Measurements from ENCODE around the gene PPFIA3. TPM values are rescaled to one million over a fixed set of nuclear protein-coding genes. Genes with fewer than 3 reads are reported as not detected.

The PPFIA3 gene
- total RNA-seq, 1 experiment from 2014 or later: 19.1 TPM

- Histone ChIP-seq H3K79me2 (ENCODE audit: insufficient read depth, low read length) (no peaks in the 10 kb centered on the region), H3K4ac (ENCODE audit: low read depth, low read length) (no peak overlapping the region), H3K4me1 (ENCODE audit: insufficient read depth, low read length) (no peaks in the 10 kb centered on the region), H2AK5ac (ENCODE audit: insufficient read length, low read length) (no peak overlapping the region), H4K91ac (ENCODE audit: insufficient read length, low read depth, low read length) (no peak overlapping the region), H2BK20ac (ENCODE audit: low read depth, low read length, poor library complexity, severe bottlenecking) (no peak overlapping the region), H3K56ac (ENCODE audit: insufficient read length, low read depth, low read length) (no peak overlapping the region), H3K9ac (ENCODE audit: extremely low read depth, insufficient read length, low read length) (no peak overlapping the region), H4K8ac (replicated peaks; ENCODE audit: insufficient read length, low read depth, low read length) (no peak overlapping the region), H2BK5ac (ENCODE audit: insufficient read length, low read length) (no peak overlapping the region), H2BK15ac (ENCODE audit: low read depth, low read length) (no peak overlapping the region), H3T11ph (ENCODE audit: low read length) (no peak overlapping the region), H3K23ac (ENCODE audit: insufficient read length, low read depth, low read length) (no peak overlapping the region), H2AFZ (ENCODE audit: low read length) (no peak overlapping the region), H3K27me3 (ENCODE audit: insufficient read depth, low read length) (peaks cover 36% of the 10 kb centered on the region), H2BK120ac (ENCODE audit: low read depth, low read length, poor library complexity, severe bottlenecking) (no peak overlapping the region), H2BK12ac (ENCODE audit: insufficient read length, low read depth, low read length) (no peak overlapping the region), H4K20me1 (ENCODE audit: control insufficient read depth, insufficient read depth, insufficient read length) (no peaks in the 10 kb centered on the region), H3K14ac (ENCODE audit: insufficient read depth, low read length) (no peak overlapping the region), H3K4me2 (ENCODE audit: insufficient read depth, insufficient read length, low read length) (no peak overlapping the region), H3K27ac (ENCODE audit: insufficient read length, low read depth, low read length) (no peak overlapping the region), H3K18ac (ENCODE audit: insufficient read length, low read depth, low read length) (no peak overlapping the region), H3K23me2 (ENCODE audit: insufficient read length, low read depth, low read length, poor library complexity, severe bottlenecking) (no peaks in the 10 kb centered on the region), H4K5ac (ENCODE audit: insufficient read length, low read depth, low read length) (no peak overlapping the region), H3K79me1 (ENCODE audit: insufficient read depth, low read depth, low read length, poor library complexity, severe bottlenecking) (no peaks in the 10 kb centered on the region), H3K9me3 (ENCODE audit: control insufficient read depth, low read depth, low read length) (no peaks in the 10 kb centered on the region)
- peak; percentile 60 for TF ChIP-seq CTCF (conservative IDR thresholded peaks at IDR 0.05)
- peaks cover 74% of the 10 kb centered on the region for H3K27me3 Mint-ChIP-seq (ENCODE audit: low read depth)
- peaks cover 4 to 20% of the 10 kb centered on the region in 2 experiments; a peak in 3 of 4 replicates for H3K4me1 Mint-ChIP-seq
- DNase-seq: peak; percentile 71
- no CpG with 5 or more reads among the region's 23 CpGs for WGBS (ENCODE audit: extremely low coverage, insufficient read length, low lambda C conversion rate)
- peaks cover 0 to 1% (median 0%) of the 10 kb centered on the region in 3 experiments; a peak in 1 of 7 replicates for H3K36me3 Mint-ChIP-seq (ENCODE audit: insufficient read depth in 1 of 3, low read depth in 3 of 3)
- H3K27ac Mint-ChIP-seq: no peak overlapping the region
- peak overlapping the region; percentile 38 to 77; a peak in 4 of 5 replicates for H3K4me3 Mint-ChIP-seq
- peaks cover 9 to 11% of the 10 kb centered on the region in 2 experiments; a peak in 4 of 5 replicates for H3K9me3 Mint-ChIP-seq
Measured at GRCh38 chr19:49073514-49074378, 45.6 kb upstream of the PPFIA3 start.
